Measurements from ENCODE around the gene DPP4.
A peak's percentile ranks its signal among the peaks of the same experiment; 100 is the strongest.

DPP4 gene

DNA sequence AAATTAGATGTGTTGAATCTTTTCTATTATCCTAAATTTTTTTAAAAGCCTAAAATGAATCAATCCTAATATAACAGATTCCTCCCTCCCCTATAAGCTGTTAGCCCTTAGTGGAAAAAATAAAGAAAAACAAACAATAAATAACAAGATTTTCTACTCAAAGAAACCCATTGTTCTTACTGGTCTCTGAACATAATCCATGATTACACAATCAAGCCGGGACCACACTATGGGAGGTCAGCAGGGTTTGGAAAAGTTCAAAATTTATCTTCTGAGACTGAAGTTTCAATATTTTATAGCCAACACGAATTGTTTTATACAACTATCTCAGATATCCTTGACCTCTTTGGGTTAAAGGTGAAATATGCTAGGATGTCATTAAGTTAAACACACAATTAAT, 57.9 kb downstream of the DPP4 start:
- peaks cover 17% of the 10 kb centered on the region for H3K4me1 ChIP-seq (ENCODE audit: low read length)
- H3K4me3 ChIP-seq (ENCODE audit: low read length): no peak overlapping the region
- no peak overlapping the region for H2AFZ ChIP-seq (ENCODE audit: low read depth, low read length)
- H3K9me3 ChIP-seq (ENCODE audit: insufficient read depth, low read length): no peaks in the 10 kb centered on the region
- H3K27me3 ChIP-seq (ENCODE audit: low read depth, low read length): no peaks in the 10 kb centered on the region
- H3K9ac ChIP-seq (ENCODE audit: low read length): no peak overlapping the region
- H3K79me2 ChIP-seq (ENCODE audit: low read length): no peaks in the 10 kb centered on the region
- H3K36me3 ChIP-seq (replicated peaks; ENCODE audit: low read depth, low read length): peaks cover 12% of the 10 kb centered on the region
- TF ChIP-seq, protein P1, sequence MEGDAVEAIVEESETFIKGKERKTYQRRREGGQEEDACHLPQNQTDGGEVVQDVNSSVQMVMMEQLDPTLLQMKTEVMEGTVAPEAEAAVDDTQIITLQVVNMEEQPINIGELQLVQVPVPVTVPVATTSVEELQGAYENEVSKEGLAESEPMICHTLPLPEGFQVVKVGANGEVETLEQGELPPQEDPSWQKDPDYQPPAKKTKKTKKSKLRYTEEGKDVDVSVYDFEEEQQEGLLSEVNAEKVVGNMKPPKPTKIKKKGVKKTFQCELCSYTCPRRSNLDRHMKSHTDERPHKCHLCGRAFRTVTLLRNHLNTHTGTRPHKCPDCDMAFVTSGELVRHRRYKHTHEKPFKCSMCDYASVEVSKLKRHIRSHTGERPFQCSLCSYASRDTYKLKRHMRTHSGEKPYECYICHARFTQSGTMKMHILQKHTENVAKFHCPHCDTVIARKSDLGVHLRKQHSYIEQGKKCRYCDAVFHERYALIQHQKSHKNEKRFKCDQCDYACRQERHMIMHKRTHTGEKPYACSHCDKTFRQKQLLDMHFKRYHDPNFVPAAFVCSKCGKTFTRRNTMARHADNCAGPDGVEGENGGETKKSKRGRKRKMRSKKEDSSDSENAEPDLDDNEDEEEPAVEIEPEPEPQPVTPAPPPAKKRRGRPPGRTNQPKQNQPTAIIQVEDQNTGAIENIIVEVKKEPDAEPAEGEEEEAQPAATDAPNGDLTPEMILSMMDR (IDR thresholded peaks at IDR 0.05; ENCODE audit: low read depth, low read length): no peak
- TF ChIP-seq EZH2phosphoT487 (IDR thresholded peaks at IDR 0.05; ENCODE audit: low read depth): no peak
- H3K27ac ChIP-seq (ENCODE audit: low read length): no peak overlapping the region
- H4K20me1 ChIP-seq (ENCODE audit: insufficient read depth, low read length): no peaks in the 10 kb centered on the region
- no peak overlapping the region for H3K4me2 ChIP-seq (ENCODE audit: low read length)

DNA sequence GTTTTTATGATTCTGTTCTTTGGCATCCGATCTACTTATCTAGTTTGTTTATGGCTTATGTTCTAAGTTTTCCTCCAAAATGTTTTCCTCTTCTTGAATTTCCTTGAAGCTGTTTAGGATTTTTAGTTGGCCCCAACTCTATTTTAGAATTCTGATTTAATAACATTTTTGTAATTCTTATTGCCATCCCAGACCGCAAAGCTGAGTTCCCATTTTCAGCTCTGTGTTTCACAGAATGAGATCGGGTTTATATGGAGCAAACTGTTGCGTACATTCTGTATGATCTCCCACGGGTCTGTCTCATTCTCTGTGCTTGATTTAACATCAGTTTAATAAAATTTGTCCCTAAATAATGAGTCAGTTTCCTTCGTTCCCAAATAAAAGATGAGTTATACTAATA, 59.3 kb downstream of the DPP4 start:
- Histone ChIP-seq H3K9me3 (ENCODE audit: insufficient read depth, low read length) (no peaks in the 10 kb centered on the region), H3K9ac (ENCODE audit: low read length) (no peak overlapping the region), H3K79me2 (ENCODE audit: low read length) (no peaks in the 10 kb centered on the region), H3K4me2 (ENCODE audit: low read length) (no peak overlapping the region), H4K20me1 (ENCODE audit: insufficient read depth, low read length) (no peaks in the 10 kb centered on the region), H2AFZ (ENCODE audit: low read depth, low read length) (no peak overlapping the region), H3K36me3 (replicated peaks; ENCODE audit: low read depth, low read length) (peaks cover 12% of the 10 kb centered on the region), H3K4me3 (ENCODE audit: low read length) (no peak overlapping the region), H3K27ac (ENCODE audit: low read length) (no peak overlapping the region), H3K27me3 (ENCODE audit: low read depth, low read length) (no peaks in the 10 kb centered on the region), H3K4me1 (ENCODE audit: low read length) (peaks cover 17% of the 10 kb centered on the region)
- TF ChIP-seq, protein P1 (IDR thresholded peaks at IDR 0.05; ENCODE audit: low read depth, low read length): no peak
- TF ChIP-seq EZH2phosphoT487 (IDR thresholded peaks at IDR 0.05; ENCODE audit: low read depth): no peak

DNA sequence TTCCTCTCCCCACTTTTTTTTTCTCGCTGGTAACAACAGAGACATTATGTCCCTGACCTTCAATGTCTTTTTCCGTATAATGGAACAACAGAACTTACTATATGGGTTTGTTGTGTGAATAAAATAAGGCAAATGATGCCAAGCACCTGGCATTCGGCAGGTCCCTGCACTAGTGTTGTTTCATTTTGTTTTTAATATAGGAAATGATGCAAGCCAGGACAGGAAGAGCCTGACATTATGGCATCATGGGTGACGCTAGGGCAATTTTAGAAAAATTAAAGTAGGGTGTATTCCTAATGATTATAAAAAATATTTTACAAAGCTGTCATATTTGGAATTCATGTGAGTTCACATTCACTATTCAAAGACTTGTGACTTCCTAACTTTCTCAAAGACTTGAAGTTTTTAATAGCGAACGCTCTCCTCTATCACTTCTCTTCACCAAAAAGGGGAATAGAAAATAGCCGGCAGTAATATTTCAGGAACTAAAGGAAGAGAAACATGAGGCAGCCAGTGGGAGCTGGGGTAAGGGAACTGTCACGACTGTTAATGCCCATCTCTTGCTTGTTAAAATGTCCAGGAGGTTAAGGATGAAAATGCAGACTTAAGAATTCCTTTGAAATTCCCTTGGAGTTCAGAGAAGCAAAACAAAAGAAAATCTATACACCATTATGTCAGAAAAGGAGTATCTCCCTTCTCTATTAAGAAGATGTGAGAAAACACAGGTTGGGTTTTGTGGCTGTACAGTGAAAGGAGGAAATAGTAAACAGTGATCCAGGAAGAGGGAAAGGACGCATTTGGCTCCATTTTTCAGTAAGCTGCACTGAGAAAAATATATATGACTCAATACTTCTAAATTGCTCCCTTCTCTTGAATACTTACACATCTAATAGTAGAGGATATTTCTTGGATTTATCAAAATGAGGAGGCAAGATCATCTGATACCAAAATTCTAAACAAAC, 60.2 kb downstream of the DPP4 start:
- Histone ChIP-seq H3K27ac (ENCODE audit: low read length) (no peak overlapping the region), H3K36me3 (replicated peaks; ENCODE audit: low read depth, low read length) (peaks cover 12% of the 10 kb centered on the region), H3K4me2 (ENCODE audit: low read length) (peak overlapping the region; percentile 27), H3K27me3 (ENCODE audit: low read depth, low read length) (no peaks in the 10 kb centered on the region), H3K9me3 (ENCODE audit: insufficient read depth, low read length) (no peaks in the 10 kb centered on the region), H2AFZ (ENCODE audit: low read depth, low read length) (no peak overlapping the region), H4K20me1 (ENCODE audit: insufficient read depth, low read length) (no peaks in the 10 kb centered on the region), H3K79me2 (ENCODE audit: low read length) (no peaks in the 10 kb centered on the region), H3K4me1 (ENCODE audit: low read length) (peaks cover 17% of the 10 kb centered on the region), H3K4me3 (ENCODE audit: low read length) (no peak overlapping the region; the same call in 1 of the 2 replicates), H3K9ac (ENCODE audit: low read length) (no peak overlapping the region)
- no peak for TF ChIP-seq EZH2phosphoT487 (IDR thresholded peaks at IDR 0.05; ENCODE audit: low read depth)
- TF ChIP-seq, protein P1 (IDR thresholded peaks at IDR 0.05; ENCODE audit: low read depth, low read length): no peak

DNA sequence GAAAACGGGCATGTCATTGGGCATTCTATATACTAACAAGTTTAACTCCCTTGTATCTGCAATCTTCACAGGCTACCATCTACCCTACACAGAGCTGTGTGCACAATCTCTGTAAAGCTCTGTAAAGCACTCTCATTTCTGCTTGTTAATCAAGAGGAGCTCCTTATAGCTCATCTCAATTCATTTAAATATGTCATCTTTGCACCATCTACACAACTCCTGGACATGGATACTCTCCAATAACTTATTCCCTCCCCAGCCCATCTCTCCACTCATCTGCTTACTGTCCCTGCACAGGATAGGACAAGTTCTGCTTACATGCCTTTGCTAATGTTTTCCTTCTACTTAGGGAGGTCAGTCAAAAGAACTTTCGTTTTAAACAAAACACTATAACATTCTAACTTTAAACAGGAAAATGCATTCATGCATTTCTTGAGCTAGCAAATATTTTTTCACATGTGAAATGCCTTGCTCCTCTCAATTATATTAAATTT, 61.4 kb downstream of the DPP4 start:
- Histone ChIP-seq H4K20me1 (ENCODE audit: insufficient read depth, low read length) (no peaks in the 10 kb centered on the region), H3K79me2 (ENCODE audit: low read length) (no peaks in the 10 kb centered on the region), H3K4me3 (ENCODE audit: low read length) (no peak overlapping the region), H2AFZ (ENCODE audit: low read depth, low read length) (no peak overlapping the region), H3K4me2 (ENCODE audit: low read length) (no peak overlapping the region), H3K36me3 (replicated peaks; ENCODE audit: low read depth, low read length) (peaks cover 12% of the 10 kb centered on the region), H3K9ac (ENCODE audit: low read length) (no peak overlapping the region), H3K27me3 (ENCODE audit: low read depth, low read length) (no peaks in the 10 kb centered on the region), H3K27ac (ENCODE audit: low read length) (no peak overlapping the region), H3K9me3 (ENCODE audit: insufficient read depth, low read length) (no peaks in the 10 kb centered on the region), H3K4me1 (ENCODE audit: low read length) (peaks cover 17% of the 10 kb centered on the region)
- TF ChIP-seq, protein P1 (IDR thresholded peaks at IDR 0.05; ENCODE audit: low read depth, low read length): no peak
- no peak for TF ChIP-seq EZH2phosphoT487 (IDR thresholded peaks at IDR 0.05; ENCODE audit: low read depth)
